Measurements from ENCODE around the gene BRMS1.
"Not testable (repeated sequence)": the region's sequence is repeated elsewhere in the genome, so short reads cannot be mapped to it uniquely, and the experiment has no call there.

BRMS1 gene

GRCh38 chr11:66324664-66325063 is 20.2 kb downstream of the BRMS1 start:
- DNase-seq (ENCODE audit: low spot score) (no peak), FAIRE-seq (no peak)

- FAIRE-seq: no peak
Measured at GRCh38 chr11:66323684-66324083, 21.2 kb downstream of the BRMS1 start.

GRCh38 chr11:66322732-66323427 is 22.0 kb downstream of the BRMS1 start:
- FAIRE-seq: no peak
- no peak for DNase-seq (ENCODE audit: low spot score)

More at GRCh38 chr11:66323684-66324083, 21.2 kb downstream of the BRMS1 start:
- no peak for DNase-seq (ENCODE audit: low spot score)

GRCh38 chr11:66321606-66322005 is 23.3 kb downstream of the BRMS1 start:
- DNase-seq (ENCODE audit: low spot score) (no peak), FAIRE-seq (no peak)

GRCh38 chr11:66320748-66321147 is 24.2 kb downstream of the BRMS1 start:
- FAIRE-seq; DNase-seq (ENCODE audit: low spot score): not testable (repeated sequence)

- not testable (repeated sequence) for DNase-seq (ENCODE audit: low spot score); FAIRE-seq
Measured at GRCh38 chr11:66320289-66320688, 24.6 kb downstream of the BRMS1 start.

- FAIRE-seq (no peak), DNase-seq (ENCODE audit: low spot score) (no peak)
Measured at GRCh38 chr11:66318600-66318970, 26.3 kb downstream of the BRMS1 start.

- FAIRE-seq: no peak
- DNase-seq (ENCODE audit: low spot score): no peak
Measured at GRCh38 chr11:66317723-66318599, 26.9 kb downstream of the BRMS1 start.

GRCh38 chr11:66317322-66317722 is 27.6 kb downstream of the BRMS1 start:
- FAIRE-seq: no peak
- DNase-seq (ENCODE audit: low spot score): no peak

GRCh38 chr11:66316849-66317251 is 28.1 kb downstream of the BRMS1 start, which contains the start of gene CD248:
CD248 (minus strand) TSS chr11:66317044; CDS start chr11:66317027, 17 bp downstream.
- DNase-seq (ENCODE audit: low spot score) (no peak), FAIRE-seq (no peak)

- no peak for FAIRE-seq
- DNase-seq (ENCODE audit: low spot score): no peak
Measured at GRCh38 chr11:66315921-66316811, 28.7 kb downstream of the BRMS1 start.

GRCh38 chr11:66315498-66315885 is 29.4 kb downstream of the BRMS1 start:
- no peak for DNase-seq (ENCODE audit: low spot score)
- FAIRE-seq: no peak

- DNase-seq (ENCODE audit: low spot score): no peak
- FAIRE-seq: no peak
Measured at GRCh38 chr11:66314561-66315497, 30.1 kb downstream of the BRMS1 start.

GRCh38 chr11:66314186-66314501 is 30.8 kb downstream of the BRMS1 start:
- DNase-seq (ENCODE audit: low spot score) (no peak), FAIRE-seq (no peak)

- no peak for FAIRE-seq
Measured at GRCh38 chr11:66313321-66314185, 31.4 kb downstream of the BRMS1 start.

GRCh38 chr11:66312549-66313320 is 32.2 kb downstream of the BRMS1 start:
- DNase-seq (ENCODE audit: low spot score): peak; percentile 94
- FAIRE-seq: peak; percentile 66

More at GRCh38 chr11:66313321-66314185, 31.4 kb downstream of the BRMS1 start:
- no peak for DNase-seq (ENCODE audit: low spot score)

GRCh38 chr11:66311965-66312548 is 32.8 kb downstream of the BRMS1 start:
- DNase-seq (ENCODE audit: low spot score) (peak; percentile 65), FAIRE-seq (peak; percentile 28)

GRCh38 chr11:66311470-66311964 is 33.4 kb downstream of the BRMS1 start:
- no peak for FAIRE-seq

More at GRCh38 chr11:66311470-66311964, 33.4 kb downstream of the BRMS1 start:
- no peak for DNase-seq (ENCODE audit: low spot score)

Data from RCC 7860 (cell line).